ENCODE data around the gene CALM1.

DNA sequence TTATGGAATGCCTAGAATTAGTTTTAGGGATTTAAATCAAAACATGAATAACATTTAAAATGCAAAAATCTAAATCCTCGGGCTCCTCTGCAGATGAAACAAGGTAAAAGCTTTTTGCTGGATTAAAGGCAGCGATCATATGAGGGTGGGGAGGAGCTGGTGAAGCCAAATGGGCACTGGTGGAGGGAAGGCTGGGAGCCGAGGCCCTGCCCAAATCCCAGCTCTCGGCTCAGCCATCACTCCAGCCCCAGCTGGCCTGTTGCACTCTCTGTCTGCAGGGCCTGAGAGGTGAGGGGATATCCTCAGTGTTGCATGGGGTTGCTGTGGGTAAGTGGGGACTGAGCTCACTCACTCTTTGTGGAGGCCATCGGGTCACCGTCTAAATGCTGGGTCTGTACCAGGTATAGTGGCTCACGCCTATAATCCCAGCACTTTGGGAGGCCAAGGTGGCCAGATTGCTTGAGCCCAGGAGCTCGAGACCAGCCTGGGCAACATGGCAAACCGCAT is 28.6 kb downstream of the CALM1 start:
- no peak for TF ChIP-seq NR2C2 (CRISPR knock-in tag; IDR thresholded peaks at IDR 0.05)
- TF ChIP-seq ATF2 (CRISPR knock-in tag; IDR thresholded peaks at IDR 0.05; ENCODE audit: borderline replicate concordance, low read depth) = no peak
- TF ChIP-seq, protein P1, sequence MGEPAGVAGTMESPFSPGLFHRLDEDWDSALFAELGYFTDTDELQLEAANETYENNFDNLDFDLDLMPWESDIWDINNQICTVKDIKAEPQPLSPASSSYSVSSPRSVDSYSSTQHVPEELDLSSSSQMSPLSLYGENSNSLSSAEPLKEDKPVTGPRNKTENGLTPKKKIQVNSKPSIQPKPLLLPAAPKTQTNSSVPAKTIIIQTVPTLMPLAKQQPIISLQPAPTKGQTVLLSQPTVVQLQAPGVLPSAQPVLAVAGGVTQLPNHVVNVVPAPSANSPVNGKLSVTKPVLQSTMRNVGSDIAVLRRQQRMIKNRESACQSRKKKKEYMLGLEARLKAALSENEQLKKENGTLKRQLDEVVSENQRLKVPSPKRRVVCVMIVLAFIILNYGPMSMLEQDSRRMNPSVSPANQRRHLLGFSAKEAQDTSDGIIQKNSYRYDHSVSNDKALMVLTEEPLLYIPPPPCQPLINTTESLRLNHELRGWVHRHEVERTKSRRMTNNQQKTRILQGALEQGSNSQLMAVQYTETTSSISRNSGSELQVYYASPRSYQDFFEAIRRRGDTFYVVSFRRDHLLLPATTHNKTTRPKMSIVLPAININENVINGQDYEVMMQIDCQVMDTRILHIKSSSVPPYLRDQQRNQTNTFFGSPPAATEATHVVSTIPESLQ (CRISPR knock-in tag; IDR thresholded peaks at IDR 0.05) = no peak
- no peak for TF ChIP-seq CTCF (IDR thresholded peaks at IDR 0.05)
- TF ChIP-seq E2F5 (CRISPR knock-in tag; IDR thresholded peaks at IDR 0.05) = no peak
- TF ChIP-seq NFE2L1 (CRISPR knock-in tag; IDR thresholded peaks at IDR 0.05) = no peak
- no peak for TF ChIP-seq ZNF121 (CRISPR knock-in tag; IDR thresholded peaks at IDR 0.05)
- TF ChIP-seq ATF3 (CRISPR knock-in tag; conservative IDR thresholded peaks at IDR 0.05) = no peak
- no peak for TF ChIP-seq ERG (CRISPR knock-in tag; IDR thresholded peaks at IDR 0.05)
- TF ChIP-seq KAT7 (CRISPR knock-in tag; IDR thresholded peaks at IDR 0.05; ENCODE audit: borderline replicate concordance) = no peak
- TF ChIP-seq MLX (CRISPR knock-in tag; IDR thresholded peaks at IDR 0.05) = no peak
- TF ChIP-seq ESRRA (CRISPR knock-in tag; IDR thresholded peaks at IDR 0.05; ENCODE audit: borderline replicate concordance) = no peak
- TF ChIP-seq AR (CRISPR knock-in tag; IDR thresholded peaks at IDR 0.05) = no peak
